GM12878 (cell line): ENCODE data around the gene SIT1. TPM values are rescaled to one million over a fixed set of nuclear protein-coding genes. Genes with fewer than 3 reads are reported as not detected.

Source experiments
- ATAC-seq: fragments of 200-7000 bp; cut with Tn5 transposase; 3 replicates; pipeline ENCODE4 v1.9.1; 2020; ENCODE audit warnings: mild to moderate bottlenecking, moderate library complexity
- BruUV-seq: library from RNA; stranded (reverse); fragments of 400-500 nt; replicated peaks from 2 replicates; lab custom pipeline; 2021; lab: Mats Ljungman, UMichigan
- CTCF ChIA-PET: fragments of 300-600 bp; sonication (Branson Sonifier 250); formaldehyde crosslinking; extraction: SDS; loops from one replicate; lab custom pipeline; 2021; ENCODE audit warnings: inconsistent platforms; lab: Yijun Ruan, JAX
- POLR2A ChIA-PET: fragments of 350-600 bp; formaldehyde crosslinking; extraction: SDS; loops from one replicate; lab custom pipeline; 2021; ENCODE audit warnings: inconsistent platforms; lab: Charles Lee
- RAD21 ChIA-PET: fragments of 300-600 bp; sonication (Branson Sonifier 250); formaldehyde crosslinking; loops from one replicate; lab custom pipeline; 2023; ENCODE audit warnings: antibody characterized with exemption; ENCODE audit not compliant: unreplicated experiment; lab: Charles Lee
- SMC1A ChIA-PET: fragments of 300-600 bp; sonication (Branson Sonifier 250); formaldehyde crosslinking; loops from one replicate; lab custom pipeline; 2023; ENCODE audit not compliant: unreplicated experiment, uncharacterized antibody; lab: Charles Lee
- DNase-seq: peaks from one replicate; pipeline ENCODE4 v3.0.0-alpha.2; 2011; ENCODE audit warnings: low read depth, low spot score
- FAIRE-seq: peaks from 3 replicates; lab custom pipeline; 2011; peaks lifted over from hg19 to GRCh38; lab: Jason Lieb, UNC
- H2AFZ ChIP-seq: 2 replicates; pipeline ENCODE4 v1.6.0; 2011; ENCODE audit warnings: low read depth, low read length, control low read depth; ENCODE audit not compliant: control insufficient read depth
- H3K27ac ChIP-seq: 2 replicates; pipeline ENCODE4 v1.5.1; 2011; ENCODE audit warnings: control low read depth; ENCODE audit not compliant: control insufficient read depth, insufficient read depth
- H3K27me3 ChIP-seq, 2 experiments: replicated peaks in 1 of 2; 2 replicates each; pipeline versions ENCODE4 v1.6.0 to v1.6.1; 2011; ENCODE audit warnings: low read length in 1 of 2; ENCODE audit not compliant: control insufficient read depth in 2 of 2, insufficient read depth in 2 of 2
- H3K36me3 ChIP-seq, 2 experiments: 2 replicates each; pipeline ENCODE4 v1.5.1; 2011; ENCODE audit warnings: low read length in 1 of 2; ENCODE audit not compliant: control insufficient read depth in 2 of 2, insufficient read depth in 2 of 2
- H3K4me1 ChIP-seq: 2 replicates; pipeline ENCODE4 v1.6.1; 2011; ENCODE audit warnings: mild to moderate bottlenecking, low read length, moderate library complexity, mixed read lengths; ENCODE audit not compliant: control insufficient read depth, insufficient read depth
- H3K4me2 ChIP-seq: 2 replicates; pipeline ENCODE4 v1.6.0; 2011; ENCODE audit warnings: control low read depth; ENCODE audit not compliant: control insufficient read depth, insufficient read depth
- H3K4me3 ChIP-seq: fragments of 200-600 bp; sonication (generic); 2 replicates; pipeline ENCODE4 v1.5.1; 2016
- H3K79me2 ChIP-seq: 2 replicates; pipeline ENCODE4 v1.6.0; 2011; ENCODE audit warnings: low read length; ENCODE audit not compliant: control insufficient read depth, insufficient read depth
- H3K9ac ChIP-seq: 2 replicates; pipeline ENCODE4 v1.8.0; 2011; ENCODE audit warnings: low read length, control low read depth, mixed read lengths; ENCODE audit not compliant: control insufficient read depth, insufficient read depth
- H3K9me3 ChIP-seq: replicated peaks from 3 replicates; pipeline ENCODE4 v1.5.1; 2011; ENCODE audit warnings: mild to moderate bottlenecking, low read length; ENCODE audit not compliant: control insufficient read depth, insufficient read depth
- H4K20me1 ChIP-seq: 2 replicates; pipeline ENCODE4 v1.6.0; 2011; ENCODE audit not compliant: control insufficient read depth, insufficient read depth
- IKZF2 ChIP-seq, 2 experiments: fragments of 450-650 bp; IDR thresholded peaks; 2 replicates each; pipeline ENCODE4 v1.6.1; 2017; ENCODE audit warnings: mild to moderate bottlenecking in 2 of 2, moderate library complexity in 2 of 2
- KAT2A ChIP-seq: conservative IDR thresholded peaks from 2 replicates; pipeline ENCODE4 v1.6.1; 2011; ENCODE audit warnings: low read depth, low read length; ENCODE audit not compliant: control insufficient read depth
- LARP7 ChIP-seq: fragments of 450-650 bp; IDR thresholded peaks from 2 replicates; pipeline ENCODE4 v1.6.1; 2017; ENCODE audit warnings: mild to moderate bottlenecking
- MTA3 ChIP-seq: IDR thresholded peaks from 2 replicates; pipeline ENCODE4 v1.6.1; 2012; ENCODE audit warnings: low read length, inconsistent platforms, borderline replicate concordance
- NR2F1 ChIP-seq: fragments of 450-650 bp; conservative IDR thresholded peaks from 2 replicates; pipeline ENCODE4 v1.6.1; 2017; ENCODE audit warnings: mild to moderate bottlenecking
- RB1 ChIP-seq: fragments of 450-650 bp; formaldehyde crosslinking; IDR thresholded peaks from 2 replicates; pipeline ENCODE4 v1.6.1; 2017; ENCODE audit warnings: mild to moderate bottlenecking, borderline replicate concordance
- RFX5 ChIP-seq: IDR thresholded peaks from 2 replicates; pipeline ENCODE4 v1.6.1; 2011; ENCODE audit warnings: low read depth, low read length, improper control_type of control experiment
- TBL1XR1 ChIP-seq: IDR thresholded peaks from 2 replicates; pipeline ENCODE4 v1.6.1; 2012; ENCODE audit warnings: low read depth, low read length, improper control_type of control experiment
- TCF12 ChIP-seq: IDR thresholded peaks from 2 replicates; pipeline ENCODE4 v1.6.1; 2011; ENCODE audit warnings: low read depth, mild to moderate bottlenecking, low read length
- WGBS: methylation state at CpG from one replicate; pipeline ENCODE4 v1.1.6; 2016; ENCODE audit warnings: low lambda C conversion rate; ENCODE audit not compliant: insufficient replicate concordance, insufficient coverage; ENCODE audit errors: missing lambda C conversion rate; 5-methylcytosine and 5-hydroxymethylcytosine counted together
- in situ Hi-C: fragments of 300-500 bp; cut with MboI; formaldehyde crosslinking; loops from 9 replicates; pipeline ENCODE4 v1.14.3; 2018; ENCODE audit warnings: mixed read lengths
- intact Hi-C: fragments of 100-400 bp; cut with micrococcal nuclease; formaldehyde crosslinking; loops from one replicate; pipeline ENCODE4 v1.14.2; 2022; ENCODE audit not compliant: unreplicated experiment
- polyA plus RNA-seq, 11 experiments: library from polyadenylated mRNA; depleted of rRNA in 4 of 11; unstranded in 6 of 11; stranded (reverse) in 5 of 11; fragments of >200 nt; fragmentation: Nextera tagmentation in 4 of 11; fragmentation: Illumina TruSeq in 1 of 11; extraction: Ambion mirVana in 4 of 11; extraction: Trizol in 1 of 11; gene quantifications; 1 replicate in 1 of 11; 2 replicates in 10 of 11; pipeline versions ENCODE4 v1.2.1 to v1.2.3, GENCODE V29; 2011 to 2016; ENCODE audit warnings: inconsistent platforms in 2 of 11, missing spikeins in 2 of 11, low read depth in 1 of 11
- total RNA-seq, 4 experiments: library from RNA; depleted of rRNA in 3 of 4; stranded (reverse); fragments of >200 nt in 3 of 4; fragmentation: Illumina TruSeq in 1 of 4; extraction: Trizol in 1 of 4; gene quantifications; 2 replicates each; pipeline versions ENCODE4 v1.2.1 to v1.2.3, GENCODE V29; 2013 to 2021
- TF ChIP-seq, protein P1 (sequence below): fragments of 450-650 bp; IDR thresholded peaks from 2 replicates; pipeline ENCODE4 v1.6.1; 2017; ENCODE audit warnings: mild to moderate bottlenecking, moderate library complexity

Gene SIT1
- total and polyA plus RNA-seq, 10 of the 15 experiments (the other 5 are each of a cell fraction or from before 2014, with no cell fraction given): 0.97 to 137 (median 59.7) TPM

DNA sequence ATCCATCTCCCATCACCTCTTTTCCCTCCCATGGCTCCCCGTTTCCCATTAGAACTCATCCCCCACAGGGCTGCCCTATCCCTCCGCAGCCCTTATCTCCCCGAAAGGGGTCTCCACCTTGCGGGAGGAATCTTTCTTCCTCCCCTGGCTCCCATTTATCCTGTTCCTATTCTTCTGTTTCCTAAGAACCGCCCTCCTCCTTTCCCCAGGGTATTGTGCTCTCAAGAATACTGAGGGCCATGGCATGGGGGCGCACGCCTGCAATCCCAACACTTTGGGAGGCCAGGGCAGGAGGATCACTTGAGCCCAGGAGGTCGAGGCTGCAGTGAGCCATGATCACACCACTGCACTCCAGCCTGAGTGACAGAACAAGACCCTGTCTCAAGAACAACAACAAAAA lies 33.2 kb downstream of the SIT1 start:
- intact Hi-C loops: no loop called here
- Histone ChIP-seq H3K9ac (peak overlapping the region; percentile 64), H3K27me3 (no peaks in the 10 kb centered on the region; a peak in 1 of 4 replicates)

DNA sequence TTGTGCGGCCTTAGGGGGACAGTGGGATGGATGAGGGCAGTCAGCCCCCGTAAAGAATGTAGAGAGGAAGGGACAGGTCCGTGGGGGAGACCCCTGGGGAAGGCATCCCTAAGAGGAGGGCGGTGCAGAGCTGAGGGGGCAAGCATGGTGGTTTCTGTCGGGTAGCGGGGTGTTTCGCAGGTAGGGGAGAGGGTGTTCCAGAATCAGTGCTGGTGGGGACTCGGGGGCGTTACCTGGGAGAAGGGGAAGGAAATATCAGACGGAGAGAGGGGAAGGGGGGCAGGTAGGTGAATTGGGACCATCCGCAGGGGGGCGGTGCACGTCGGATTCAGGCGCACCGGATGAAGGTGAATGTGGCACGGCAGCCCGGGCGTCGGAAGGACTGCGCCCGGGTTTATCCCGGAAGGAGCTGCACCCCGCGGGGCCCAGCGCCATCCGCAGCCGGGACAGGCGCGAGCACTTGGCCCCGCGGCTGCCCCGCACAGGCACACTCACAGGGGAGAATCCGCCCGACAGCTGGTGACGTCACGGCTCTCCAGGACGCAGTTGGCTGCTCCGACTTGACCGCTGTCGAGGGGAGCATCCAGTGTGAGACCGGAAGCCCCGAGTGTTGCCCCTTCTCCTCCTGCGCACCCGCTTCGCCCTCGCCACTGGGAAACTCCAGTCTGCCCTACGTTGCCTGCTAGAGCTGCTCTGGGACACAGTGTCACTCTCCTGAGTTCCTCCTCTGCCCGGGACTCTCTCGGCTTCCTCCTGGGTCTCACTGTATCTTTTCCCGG lies 33.9 kb downstream of the SIT1 start:
- ATAC-seq (peak; percentile 71), DNase-seq (no peak), FAIRE-seq (peak; percentile 86)
- H3K4me2 ChIP-seq: peak overlapping the region; percentile 92
- CTCF ChIA-PET: interaction anchor here (0.8 to 9.0 kb wide), 13 partner anchors 11 to 116 kb away, joined by 3 to 101 read pairs (median 4); partner anchors contain the start of genes CCDC107, CREB3, RMRP and SIT1
- H3K36me3 ChIP-seq: no peaks in the 10 kb centered on the region
- POLR2A ChIA-PET: interaction anchor here (0.9 to 6.6 kb wide), 9 partner anchors 11 to 198 kb away, joined by 3 to 85 read pairs (median 4); partner anchors contain the start of genes CCDC107, CREB3, HINT2 and RMRP
- BruUV-seq: no TSS peak
- in situ Hi-C loops (no loop called here), intact Hi-C loops (no loop called here)
- RAD21 ChIA-PET: interaction anchor here (0.8 to 3.5 kb wide), 8 partner anchors 16 to 115 kb away, joined by 3 to 14 read pairs (median 4); partner anchors contain the start of genes ARHGEF39, CCDC107, CREB3 and RMRP
- SMC1A ChIA-PET: interaction anchor here (1.1 to 2.1 kb wide), 5 partner anchors 11 to 114 kb away, joined by 3 to 8 read pairs (median 5); no protein-coding TSS in a partner anchor
- H3K4me3 ChIP-seq: peak overlapping the region; percentile 72
- H2AFZ ChIP-seq: peak overlapping the region; percentile 88
- no peaks in the 10 kb centered on the region for H4K20me1 ChIP-seq
- H3K4me1 ChIP-seq: peaks cover 44% of the 10 kb centered on the region
- no peaks in the 10 kb centered on the region; a peak in 1 of 4 replicates for H3K27me3 ChIP-seq
- H3K9ac ChIP-seq: peak overlapping the region; percentile 64
- WGBS: 10% methylated on average over 50 of the region's 51 CpGs
- no peaks in the 10 kb centered on the region for H3K9me3 ChIP-seq
- H3K79me2 ChIP-seq: no peaks in the 10 kb centered on the region; the same call in 1 of the 2 replicates
- peak overlapping the region; percentile 57 for H3K27ac ChIP-seq
- TF ChIP-seq, protein P1, sequence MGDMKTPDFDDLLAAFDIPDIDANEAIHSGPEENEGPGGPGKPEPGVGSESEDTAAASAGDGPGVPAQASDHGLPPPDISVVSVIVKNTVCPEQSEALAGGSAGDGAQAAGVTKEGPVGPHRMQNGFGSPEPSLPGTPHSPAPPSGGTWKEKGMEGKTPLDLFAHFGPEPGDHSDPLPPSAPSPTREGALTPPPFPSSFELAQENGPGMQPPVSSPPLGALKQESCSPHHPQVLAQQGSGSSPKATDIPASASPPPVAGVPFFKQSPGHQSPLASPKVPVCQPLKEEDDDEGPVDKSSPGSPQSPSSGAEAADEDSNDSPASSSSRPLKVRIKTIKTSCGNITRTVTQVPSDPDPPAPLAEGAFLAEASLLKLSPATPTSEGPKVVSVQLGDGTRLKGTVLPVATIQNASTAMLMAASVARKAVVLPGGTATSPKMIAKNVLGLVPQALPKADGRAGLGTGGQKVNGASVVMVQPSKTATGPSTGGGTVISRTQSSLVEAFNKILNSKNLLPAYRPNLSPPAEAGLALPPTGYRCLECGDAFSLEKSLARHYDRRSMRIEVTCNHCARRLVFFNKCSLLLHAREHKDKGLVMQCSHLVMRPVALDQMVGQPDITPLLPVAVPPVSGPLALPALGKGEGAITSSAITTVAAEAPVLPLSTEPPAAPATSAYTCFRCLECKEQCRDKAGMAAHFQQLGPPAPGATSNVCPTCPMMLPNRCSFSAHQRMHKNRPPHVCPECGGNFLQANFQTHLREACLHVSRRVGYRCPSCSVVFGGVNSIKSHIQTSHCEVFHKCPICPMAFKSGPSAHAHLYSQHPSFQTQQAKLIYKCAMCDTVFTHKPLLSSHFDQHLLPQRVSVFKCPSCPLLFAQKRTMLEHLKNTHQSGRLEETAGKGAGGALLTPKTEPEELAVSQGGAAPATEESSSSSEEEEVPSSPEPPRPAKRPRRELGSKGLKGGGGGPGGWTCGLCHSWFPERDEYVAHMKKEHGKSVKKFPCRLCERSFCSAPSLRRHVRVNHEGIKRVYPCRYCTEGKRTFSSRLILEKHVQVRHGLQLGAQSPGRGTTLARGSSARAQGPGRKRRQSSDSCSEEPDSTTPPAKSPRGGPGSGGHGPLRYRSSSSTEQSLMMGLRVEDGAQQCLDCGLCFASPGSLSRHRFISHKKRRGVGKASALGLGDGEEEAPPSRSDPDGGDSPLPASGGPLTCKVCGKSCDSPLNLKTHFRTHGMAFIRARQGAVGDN: peak; percentile 82
- TF ChIP-seq NR2F1 (no peak), TCF12 (0 out of 2 replicates have a peak, but pooled peaks have one; percentile 10), KAT2A (no peak), RFX5 (peak; percentile 96), TBL1XR1 (no peak), RB1 (0 out of 2 replicates have a peak, but pooled peaks have one; percentile 37)

More for the DNA sequence above, 33.2 kb downstream of the SIT1 start:
- Histone ChIP-seq H3K4me2 (peak overlapping the region; percentile 92), H4K20me1 (no peaks in the 10 kb centered on the region), H3K4me3 (peak overlapping the region; percentile 72), H2AFZ (peak overlapping the region; percentile 88), H3K36me3 (no peaks in the 10 kb centered on the region), H3K79me2 (no peaks in the 10 kb centered on the region; the same call in 1 of the 2 replicates), H3K9me3 (no peaks in the 10 kb centered on the region), H3K27ac (peak overlapping the region; percentile 57), H3K4me1 (peaks cover 44% of the 10 kb centered on the region)
- 66% methylated on average over 8 of the region's 8 CpGs for WGBS
- TF ChIP-seq LARP7 (no peak), IKZF2 (IDR thresholded peaks at IDR 0.05) (0 out of 4 replicates have a peak, but pooled peaks of 1 of the 2 experiments have one; percentile 0), MTA3 (peak; percentile 70; the same call in 1 of the 2 replicates)
- CTCF ChIA-PET: interaction anchor here (0.8 to 9.0 kb wide), 12 partner anchors 12 to 115 kb away, joined by 3 to 101 read pairs (median 5); partner anchors contain the start of genes CCDC107, CREB3, RMRP and SIT1
- DNase-seq (no peak), FAIRE-seq (no peak), ATAC-seq (no peak)
- POLR2A ChIA-PET: interaction anchor here (0.9 to 6.6 kb wide), 8 partner anchors 11 to 197 kb away, joined by 4 to 85 read pairs (median 8); partner anchors contain the start of genes CCDC107, CREB3, HINT2 and RMRP
- RAD21 ChIA-PET: interaction anchor here (0.8 to 3.5 kb wide), 8 partner anchors 13 to 114 kb away, joined by 3 to 14 read pairs (median 6); partner anchors contain the start of genes ARHGEF39, CCDC107, CREB3 and RMRP
- in situ Hi-C loops: no loop called here
- SMC1A ChIA-PET: interaction anchor here (1.1 to 2.9 kb wide), 5 partner anchors 12 to 113 kb away, joined by 4 to 13 read pairs (median 7); partner anchors contain the start of gene TESK1
- BruUV-seq: TSS peak; percentile 80
